Stimulated activated CD8-positive, alpha-beta memory T cell treated with anti-CD3 and anti-CD28 coated beads, Interleukin-15, amount 100 ng/mL, for 4 hours (primary cell): ENCODE results near the gene MROH8.

Source experiments
- DNase-seq, 2 donors: peaks; one replicate each; pipeline ENCODE4 v3.0.0-alpha.2; 2020; ENCODE audit warnings: low read depth in 2 of 2

Gene MROH8

GRCh38 chr20:37178839-37179682 lies at the start of gene MROH8, which contains the start of gene RPN2:
Gene MROH8, minus strand, starts transcription at chr20:37179548.
Gene RPN2, plus strand, starts transcription at chr20:37179330. Its CDS starts 27 bp downstream, at chr20:37179357.
- DNase-seq = peak; percentile 88 to 89

- DNase-seq = no peak
Observed at GRCh38 chr20:37228656-37229055, 49.3 kb upstream of the MROH8 start.

GRCh38 chr20:37228082-37228481 lies 48.7 kb upstream of the MROH8 start:
- DNase-seq = no peak

- DNase-seq = no peak
Observed at GRCh38 chr20:37226889-37227288, 47.5 kb upstream of the MROH8 start.

GRCh38 chr20:37225146-37225545 lies 45.8 kb upstream of the MROH8 start:
- no peak for DNase-seq

- no peak for DNase-seq
Observed at GRCh38 chr20:37223053-37223452, 43.7 kb upstream of the MROH8 start.

GRCh38 chr20:37222086-37222485 lies 42.7 kb upstream of the MROH8 start:
- no peak for DNase-seq

- DNase-seq = no peak
Observed at GRCh38 chr20:37220731-37221130, 41.4 kb upstream of the MROH8 start.

- DNase-seq = no peak
Observed at GRCh38 chr20:37219751-37220668, 40.7 kb upstream of the MROH8 start.

- DNase-seq = no peak
Observed at GRCh38 chr20:37218976-37219375, 39.6 kb upstream of the MROH8 start.

GRCh38 chr20:37218441-37218840 lies 39.1 kb upstream of the MROH8 start:
- no peak for DNase-seq

- no peak for DNase-seq
Observed at GRCh38 chr20:37209661-37210314, 30.4 kb upstream of the MROH8 start.

- DNase-seq = no peak
Observed at GRCh38 chr20:37209193-37209592, 29.8 kb upstream of the MROH8 start.

GRCh38 chr20:37207171-37207570 lies 27.8 kb upstream of the MROH8 start:
- DNase-seq = no peak

- no peak for DNase-seq
Observed at GRCh38 chr20:37205794-37206193, 26.4 kb upstream of the MROH8 start.

- no peak for DNase-seq
Observed at GRCh38 chr20:37205130-37205529, 25.8 kb upstream of the MROH8 start.

- no peak for DNase-seq
Observed at GRCh38 chr20:37204056-37204455, 24.7 kb upstream of the MROH8 start.

GRCh38 chr20:37202267-37202943 lies 23.1 kb upstream of the MROH8 start:
- no peak for DNase-seq

GRCh38 chr20:37201827-37202162 lies 22.4 kb upstream of the MROH8 start:
- DNase-seq = no peak

- no peak for DNase-seq
Observed at GRCh38 chr20:37200926-37201826, 21.8 kb upstream of the MROH8 start.

GRCh38 chr20:37200376-37200775 lies 21.0 kb upstream of the MROH8 start:
- no peak for DNase-seq
